Gastrocnemius medialis (tissue), 4 donors: ENCODE data around the gene CCNL1.

ENCODE experiments used
- CTCF ChIP-seq, 5 experiments: fragments of 450-650 bp in 3 of 5; fragments of 200-600 bp in 2 of 5; sonication (generic) in 2 of 5; IDR thresholded peaks in 4 of 5; conservative IDR thresholded peaks in 1 of 5; 1 replicate in 4 of 5; 2 replicates in 1 of 5; pipeline ENCODE4 v1.5.1; 2016 to 2019; ENCODE audit warnings: antibody characterized with exemption in 5 of 5, mild to moderate bottlenecking in 3 of 5, moderate library complexity in 3 of 5
- POLR2A ChIP-seq, 2 donors: fragments of 450-650 bp; IDR thresholded peaks; one replicate each; pipeline ENCODE4 v1.6.1; 2017; ENCODE audit warnings: antibody characterized with exemption in 2 of 2, mild to moderate bottlenecking in 2 of 2, moderate library complexity in 2 of 2

- TF ChIP-seq CTCF (IDR thresholded peaks at IDR 0.05 in 4 of 5, conservative IDR thresholded peaks at IDR 0.05 in 1 of 5) (no peak), POLR2A (IDR thresholded peaks at IDR 0.05) (no peak)
These were observed 56.7 kb downstream of the CCNL1 start for GRCh38 chr3:157103280-157103679.
